ENCODE results near the gene NUP205. TPM values are rescaled to one million over a fixed set of nuclear protein-coding genes. Genes with fewer than 3 reads are reported as not detected.

Gene NUP205
- total RNA-seq, 1 experiment from 2014 or later: 51.0 TPM

DNA sequence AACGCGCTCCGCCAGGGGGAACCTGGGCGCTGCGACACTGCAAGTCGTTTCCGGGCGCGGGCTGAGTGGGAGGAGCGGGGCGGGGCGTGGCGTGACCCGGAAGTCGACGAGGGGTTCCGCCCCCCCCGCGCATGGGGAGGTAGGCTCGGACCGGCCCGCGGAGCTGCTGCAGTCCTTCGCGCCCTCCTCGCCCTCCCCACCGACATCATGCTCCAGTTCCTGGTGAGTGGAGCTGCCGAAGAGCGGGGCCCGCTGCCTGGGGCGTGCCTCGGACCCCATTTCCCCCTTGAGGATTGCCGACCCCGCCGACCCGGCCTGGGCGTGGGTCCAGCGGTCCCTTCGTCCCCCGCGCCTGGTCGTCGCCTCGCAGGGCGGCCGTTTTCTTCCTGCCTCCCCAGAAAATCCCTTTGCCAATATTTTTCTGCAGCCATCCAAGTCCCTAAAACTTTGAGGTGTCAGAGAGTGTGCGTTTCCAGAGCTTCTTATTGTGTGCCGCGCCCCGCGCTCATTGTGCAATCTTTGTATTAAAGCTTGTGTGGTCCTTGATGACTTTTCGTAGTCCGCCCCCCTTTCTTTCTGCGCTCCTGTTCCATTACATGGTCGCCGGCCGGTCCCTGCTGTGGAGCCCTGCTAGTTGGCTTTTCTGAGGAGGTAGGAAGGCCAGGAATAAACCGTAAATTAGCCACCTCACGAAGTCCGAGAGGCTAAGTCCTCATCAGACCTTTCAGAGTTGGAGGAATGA, 104.8 kb downstream of the NUP205 start, which contains the start of gene STMP1:
TSS of gene STMP1 (plus strand) at position 142 of the 742 bp plus-strand sequence.
- H3K9me3 Mint-ChIP-seq (ENCODE audit: unreplicated experiment): no peaks in the 10 kb centered on the region

GRCh38 chr7:135664046-135664589, 106.4 kb downstream of the NUP205 start:
- H3K36me3 Mint-ChIP-seq (ENCODE audit: insufficient read depth, unreplicated experiment): peaks cover 14% of the 10 kb centered on the region
- peaks cover 31% of the 10 kb centered on the region for H3K4me1 Mint-ChIP-seq (ENCODE audit: insufficient read depth, unreplicated experiment)
- no TSS peak for BruUV-seq (replicated peaks)
- H3K4me3 Mint-ChIP-seq (ENCODE audit: unreplicated experiment): peak overlapping the region; percentile 97
- ChIA-PET POLR2A (interaction anchor here (0.8 to 3.5 kb wide), 6 partner anchors 8 to 81 kb away, joined by 3 to 42 read pairs (median 14); no protein-coding TSS in a partner anchor), CTCF (interaction anchor here (0.5 to 7.2 kb wide), 10 partner anchors 9 to 1189 kb away, joined by 3 to 68 read pairs (median 6); no protein-coding TSS in a partner anchor)
- H3K27ac Mint-ChIP-seq (ENCODE audit: low read depth, unreplicated experiment): peak overlapping the region; percentile 98
- H3K27me3 Mint-ChIP-seq (ENCODE audit: insufficient read depth, unreplicated experiment): no peaks in the 10 kb centered on the region
- intact Hi-C loops (cut with micrococcal nuclease): no loop called here
- DNase-seq (ENCODE audit: unreplicated experiment): no peak
- TF ChIP-seq CTCF (IDR thresholded peaks at IDR 0.05; ENCODE audit: unreplicated experiment): no peak
- H3K9me3 Mint-ChIP-seq (ENCODE audit: unreplicated experiment): no peaks in the 10 kb centered on the region

More for the DNA sequence above, 104.8 kb downstream of the NUP205 start, which contains the start of gene STMP1:
- intact Hi-C loops (cut with micrococcal nuclease): no loop called here
- no peak for TF ChIP-seq CTCF (IDR thresholded peaks at IDR 0.05; ENCODE audit: unreplicated experiment)
- POLR2A ChIA-PET: interaction anchor here (0.7 to 3.5 kb wide), 26 partner anchors 7 to 409 kb away, joined by 3 to 42 read pairs (median 5); no protein-coding TSS in a partner anchor
- Mint-ChIP-seq H3K27me3 (ENCODE audit: insufficient read depth, unreplicated experiment) (no peaks in the 10 kb centered on the region), H3K27ac (ENCODE audit: low read depth, unreplicated experiment) (peak within 1 kb of the TSS; percentile 98), H3K36me3 (ENCODE audit: insufficient read depth, unreplicated experiment) (peaks cover 11% of the 10 kb centered on the region), H3K4me1 (ENCODE audit: insufficient read depth, unreplicated experiment) (peaks cover 26% of the 10 kb centered on the region), H3K4me3 (ENCODE audit: unreplicated experiment) (peak within 1 kb of the TSS; percentile 97)
- BruUV-seq (replicated peaks): TSS peak; percentile 67
- DNase-seq (ENCODE audit: unreplicated experiment): peak; percentile 92
- CTCF ChIA-PET: interaction anchor here (0.6 to 7.2 kb wide), 15 partner anchors 11 to 427 kb away, joined by 3 to 68 read pairs (median 3); no protein-coding TSS in a partner anchor

DNA sequence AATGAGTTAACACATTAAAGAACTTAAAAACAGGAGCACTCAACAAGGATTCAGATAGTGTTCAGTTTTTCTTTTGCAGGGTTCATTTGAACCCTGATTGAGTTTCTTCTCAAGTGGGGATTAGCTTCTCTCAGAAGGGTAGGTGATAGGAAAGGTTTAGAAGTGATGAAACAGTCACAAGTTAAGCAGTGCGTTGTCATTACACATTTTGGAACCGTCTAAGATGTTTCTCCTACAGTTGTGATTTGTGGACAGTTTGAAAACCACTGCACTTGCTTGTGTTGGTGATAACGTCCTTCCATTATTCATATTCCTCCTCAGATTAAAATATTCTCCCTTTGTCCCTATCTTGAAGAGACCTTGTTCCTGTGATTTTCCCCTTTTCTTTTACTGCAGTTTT, 107.3 kb downstream of the NUP205 start:
- intact Hi-C loops (cut with micrococcal nuclease): no loop called here
- POLR2A ChIA-PET: interaction anchor here (0.6 to 3.5 kb wide), 3 partner anchors 11 to 312 kb away, joined by 3 to 17 read pairs (median 3); partner anchors contain the start of gene MTPN
- Mint-ChIP-seq H3K27ac (ENCODE audit: low read depth, unreplicated experiment) (peak overlapping the region; percentile 39), H3K4me3 (ENCODE audit: unreplicated experiment) (no peak overlapping the region), H3K36me3 (ENCODE audit: insufficient read depth, unreplicated experiment) (peaks cover 14% of the 10 kb centered on the region), H3K27me3 (ENCODE audit: insufficient read depth, unreplicated experiment) (no peaks in the 10 kb centered on the region), H3K4me1 (ENCODE audit: insufficient read depth, unreplicated experiment) (peaks cover 36% of the 10 kb centered on the region), H3K9me3 (ENCODE audit: unreplicated experiment) (no peaks in the 10 kb centered on the region)
- BruUV-seq (replicated peaks): no TSS peak
- CTCF ChIA-PET: interaction anchor here (1.1 to 7.2 kb wide), 5 partner anchors 9 to 390 kb away, joined by 3 to 68 read pairs (median 4); no protein-coding TSS in a partner anchor
- DNase-seq (ENCODE audit: unreplicated experiment): no peak
- TF ChIP-seq CTCF (IDR thresholded peaks at IDR 0.05; ENCODE audit: unreplicated experiment): no peak

DNA sequence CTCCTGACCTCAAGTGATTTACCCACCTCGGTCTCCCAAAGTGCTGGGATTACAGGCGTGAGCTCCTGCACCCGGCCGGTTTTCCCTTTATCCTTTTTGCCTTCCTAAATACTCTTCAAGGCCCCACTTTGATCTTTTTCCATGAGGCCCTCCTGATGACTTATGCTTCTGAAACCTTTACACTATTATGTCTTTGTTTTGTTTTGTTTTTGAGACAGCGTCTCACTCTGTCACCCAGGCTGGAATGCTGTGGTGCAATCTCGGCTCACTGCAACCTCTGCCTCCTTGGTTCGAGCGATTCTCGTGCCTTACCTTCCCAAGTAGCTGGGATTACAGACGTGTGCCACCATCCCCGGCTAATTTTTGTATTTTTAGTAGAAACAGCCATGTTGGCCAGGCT, 108.4 kb downstream of the NUP205 start:
- ChIA-PET POLR2A (no interaction called here), CTCF (interaction anchor here (0.5 to 7.2 kb wide), 5 partner anchors 7 to 344 kb away, joined by 3 to 68 read pairs (median 4); no protein-coding TSS in a partner anchor)
- intact Hi-C loops (cut with micrococcal nuclease): no loop called here
- no TSS peak for BruUV-seq (replicated peaks)
- H3K36me3 Mint-ChIP-seq (ENCODE audit: insufficient read depth, unreplicated experiment): peaks cover 14% of the 10 kb centered on the region
- H3K9me3 Mint-ChIP-seq (ENCODE audit: unreplicated experiment): no peaks in the 10 kb centered on the region
- DNase-seq (ENCODE audit: unreplicated experiment): no peak
- H3K27ac Mint-ChIP-seq (ENCODE audit: low read depth, unreplicated experiment): peak overlapping the region; percentile 16
- H3K4me1 Mint-ChIP-seq (ENCODE audit: insufficient read depth, unreplicated experiment): peaks cover 43% of the 10 kb centered on the region
- H3K4me3 Mint-ChIP-seq (ENCODE audit: unreplicated experiment): no peak overlapping the region
- H3K27me3 Mint-ChIP-seq (ENCODE audit: insufficient read depth, unreplicated experiment): no peaks in the 10 kb centered on the region
- no peak for TF ChIP-seq CTCF (IDR thresholded peaks at IDR 0.05; ENCODE audit: unreplicated experiment)
